GM18502 (cell line): ENCODE results near the gene KRTAP5-5.
"Not testable (repeated sequence)": the region's sequence is repeated elsewhere in the genome, so short reads cannot be mapped to it uniquely, and the experiment has no call there.

Source experiments
- ATAC-seq: cut with Tn5 transposase; IDR thresholded peaks from one replicate; pipeline ENCODE4 v1.9.1; 2021; ENCODE audit warnings: mild to moderate bottlenecking; ENCODE audit not compliant: unreplicated experiment, poor library complexity

The KRTAP5-5 gene

DNA sequence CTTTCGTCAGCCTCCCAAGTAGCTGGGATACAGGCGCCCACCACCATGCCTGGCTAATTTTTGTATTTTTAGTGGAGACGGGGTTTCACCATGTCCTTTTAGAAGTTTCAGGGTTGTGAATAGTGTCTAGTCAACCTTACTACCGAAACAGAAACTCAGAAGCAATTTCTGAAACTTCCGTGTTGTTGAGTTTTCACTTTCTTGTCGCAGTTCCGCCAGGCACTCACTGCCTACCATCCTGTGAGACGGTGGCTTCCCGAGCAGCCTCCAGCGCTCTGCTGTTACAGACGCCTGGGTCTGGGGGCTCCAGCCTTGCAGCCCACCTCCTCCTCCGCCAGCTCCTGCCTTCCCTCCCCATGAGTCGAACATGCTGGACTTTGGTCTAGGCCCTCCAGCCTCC, 23.7 kb upstream of the KRTAP5-5 start:
- peak; percentile 83 for ATAC-seq

DNA sequence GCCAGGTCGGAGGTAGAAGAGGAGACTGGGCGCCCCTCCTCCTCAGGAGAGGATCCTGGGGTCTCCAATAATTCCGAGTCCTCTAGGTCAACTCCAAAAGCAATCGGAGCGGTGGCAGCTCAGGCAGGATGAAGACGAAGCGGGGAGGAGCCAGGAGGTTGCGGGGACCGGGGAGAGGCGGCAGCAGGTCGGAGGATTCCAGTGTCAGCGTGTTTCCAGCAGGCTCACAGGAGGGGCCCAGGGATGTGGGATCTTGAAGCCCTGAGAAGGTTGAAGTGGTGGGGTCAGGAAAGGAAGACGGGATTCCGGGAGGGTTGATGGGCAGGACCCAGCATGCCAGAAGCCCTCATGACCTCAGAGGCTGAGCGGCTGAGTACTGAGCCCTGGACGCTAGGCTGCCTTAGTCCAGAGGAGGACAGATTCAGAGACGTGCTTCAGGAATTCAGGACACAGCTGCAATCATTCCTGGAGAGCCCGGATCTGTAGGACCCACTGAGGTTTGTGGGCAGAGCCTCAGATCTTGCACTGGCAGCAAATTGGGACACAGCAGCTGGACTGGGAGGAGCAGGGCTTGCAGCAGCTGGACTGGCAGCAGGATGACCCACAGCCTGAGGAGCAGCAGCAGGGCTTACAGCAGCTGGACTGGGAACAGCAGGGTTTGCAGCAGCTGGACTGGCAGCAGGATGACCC, 22.3 kb upstream of the KRTAP5-5 start:
- not testable (repeated sequence) for ATAC-seq

DNA sequence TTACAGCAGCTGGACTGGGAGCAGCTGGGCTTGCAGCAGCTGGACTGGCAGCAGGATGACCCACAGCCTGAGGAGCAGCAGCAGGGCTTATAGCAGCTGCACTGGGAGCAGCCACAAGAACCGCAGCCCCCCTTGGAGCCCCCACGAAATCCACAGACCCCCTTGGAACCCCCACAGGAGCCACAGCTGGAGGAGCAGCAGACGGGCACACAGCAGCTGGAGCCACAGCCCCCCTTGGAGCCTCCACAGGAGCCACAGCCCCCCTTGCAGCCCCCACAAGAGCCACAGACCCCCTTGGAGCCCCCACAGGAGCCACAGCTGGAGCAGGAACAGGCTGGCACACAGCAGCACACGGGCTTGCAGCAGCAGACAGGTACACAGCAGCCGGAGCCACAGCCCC, 21.7 kb upstream of the KRTAP5-5 start:
- ATAC-seq: not testable (repeated sequence)

DNA sequence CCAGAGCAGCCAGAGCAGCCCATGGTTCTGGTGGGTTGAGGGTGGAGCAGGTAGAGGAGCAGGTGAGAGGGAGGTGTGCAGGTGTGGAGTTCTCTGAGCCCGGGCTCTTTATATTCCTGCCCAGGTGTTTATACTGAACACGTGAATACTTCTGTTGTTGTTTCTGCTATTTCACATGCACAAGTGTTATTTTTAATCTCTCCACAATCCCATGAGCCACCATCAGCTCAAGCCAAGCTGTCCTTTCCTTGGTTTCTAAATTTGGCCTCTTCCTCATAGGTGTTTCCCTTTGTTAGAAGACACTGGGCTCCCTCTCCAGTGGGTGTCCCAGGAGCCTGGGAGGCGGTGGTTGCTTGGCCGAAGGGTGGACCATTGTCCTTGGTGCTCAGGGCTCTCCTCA, 21.2 kb upstream of the KRTAP5-5 start, which contains the start of gene KRTAP5-3:
KRTAP5-3 (minus strand) TSS at position 101 of the 400 bp plus-strand sequence; CDS start at position 23, 78 bp downstream.
- ATAC-seq: no peak

DNA sequence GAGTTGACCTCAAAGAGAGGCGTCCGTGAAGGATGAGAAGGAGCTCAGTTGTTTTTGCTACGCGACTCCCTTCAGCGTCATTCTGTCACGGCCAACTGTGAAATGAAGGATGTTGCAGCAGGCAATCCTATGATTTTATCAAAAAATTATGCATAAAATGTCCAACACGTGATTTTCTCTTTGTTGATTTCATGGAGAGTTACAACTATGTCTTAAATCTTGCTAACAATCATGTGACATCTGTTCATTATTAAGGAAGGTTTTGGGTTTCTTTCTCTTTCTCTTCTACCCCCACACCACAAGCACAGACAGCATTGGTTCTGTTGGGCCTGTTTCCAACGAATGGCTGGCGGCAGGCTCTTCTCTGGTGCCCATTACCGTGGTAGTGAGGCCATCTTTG, 11.3 kb upstream of the KRTAP5-5 start:
- ATAC-seq: no peak

DNA sequence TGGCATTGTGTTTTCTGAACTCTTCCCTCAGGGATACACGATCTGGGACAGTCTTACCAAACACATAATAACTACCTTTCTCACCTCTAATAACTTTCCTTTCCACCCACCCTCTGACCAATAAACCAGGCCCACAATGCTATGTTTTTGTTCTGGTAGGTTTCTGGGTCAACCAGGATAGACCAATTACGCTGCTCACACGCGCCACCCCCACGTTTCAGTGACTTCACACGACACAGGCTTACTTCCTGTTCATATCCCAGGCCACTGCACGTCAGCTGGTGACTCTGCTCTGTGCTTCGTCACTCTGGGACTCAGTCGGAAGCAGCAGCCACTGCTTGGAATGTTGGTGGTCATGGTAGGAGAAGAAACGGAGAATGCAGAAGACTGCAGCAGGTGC, 10.1 kb upstream of the KRTAP5-5 start:
- ATAC-seq: no peak

DNA sequence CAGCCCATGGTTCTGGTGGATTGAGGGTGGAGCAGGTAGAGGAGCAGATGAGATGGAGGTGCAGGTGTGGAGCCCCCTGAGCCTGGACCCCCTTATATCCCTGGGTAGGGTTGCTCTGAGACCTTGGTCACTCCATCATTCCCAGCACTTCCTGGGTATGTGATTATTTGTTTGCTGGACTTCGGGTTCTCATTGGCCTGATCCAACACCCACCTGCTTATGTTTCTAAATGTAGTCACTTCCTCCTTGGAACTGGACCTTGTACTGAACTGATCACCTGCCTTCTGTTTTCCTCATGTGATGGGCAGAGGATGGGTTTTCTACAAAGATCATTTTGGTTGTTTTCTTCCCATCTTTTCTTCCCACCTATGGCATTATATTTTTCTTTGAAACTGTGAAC, 7.5 kb upstream of the KRTAP5-5 start, which contains the start of gene KRTAP5-4:
KRTAP5-4 (minus strand) TSS at position 53 of the 400 bp plus-strand sequence; CDS start at position 8, 45 bp downstream.
- no peak for ATAC-seq

DNA sequence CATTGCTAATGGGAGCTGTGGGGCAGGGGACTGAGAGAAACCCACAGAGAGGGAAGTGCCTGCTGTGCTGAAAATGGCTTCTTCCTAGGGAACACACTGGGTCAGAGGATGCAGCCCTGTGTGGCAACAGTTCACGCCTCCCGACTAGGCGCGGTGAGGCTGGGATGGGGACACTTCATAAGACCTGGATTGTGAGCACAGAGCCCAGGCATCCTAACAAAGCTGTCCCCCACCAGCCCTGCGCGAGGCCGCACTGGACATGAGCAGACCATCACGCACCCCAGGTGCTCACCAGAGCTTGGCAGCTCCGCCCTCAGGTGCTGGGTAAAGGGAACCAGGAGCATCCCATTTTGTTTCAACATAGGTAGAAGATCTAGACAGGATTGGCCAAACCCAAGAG, 5.9 kb upstream of the KRTAP5-5 start:
- no peak for ATAC-seq

DNA sequence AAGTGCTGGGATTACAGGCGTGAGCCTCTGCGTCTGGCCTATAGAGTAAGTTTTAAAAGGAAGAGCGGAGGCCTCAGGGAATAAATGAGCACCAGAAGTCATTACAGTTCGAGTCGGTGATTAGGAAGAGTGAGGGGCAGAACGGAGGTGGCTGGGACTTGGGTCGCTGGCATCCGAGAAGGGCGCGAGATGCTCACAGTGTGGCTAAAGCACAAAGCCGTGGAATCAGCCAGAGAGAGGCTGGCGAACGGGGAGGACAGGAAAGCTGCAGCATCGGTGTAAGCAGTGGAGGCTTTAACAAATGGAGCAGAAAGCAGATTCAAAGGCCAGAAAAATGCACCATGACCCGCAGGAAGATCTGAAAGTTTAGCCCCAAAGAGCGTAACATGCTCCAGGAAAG, 5.0 kb upstream of the KRTAP5-5 start:
- no peak for ATAC-seq

DNA sequence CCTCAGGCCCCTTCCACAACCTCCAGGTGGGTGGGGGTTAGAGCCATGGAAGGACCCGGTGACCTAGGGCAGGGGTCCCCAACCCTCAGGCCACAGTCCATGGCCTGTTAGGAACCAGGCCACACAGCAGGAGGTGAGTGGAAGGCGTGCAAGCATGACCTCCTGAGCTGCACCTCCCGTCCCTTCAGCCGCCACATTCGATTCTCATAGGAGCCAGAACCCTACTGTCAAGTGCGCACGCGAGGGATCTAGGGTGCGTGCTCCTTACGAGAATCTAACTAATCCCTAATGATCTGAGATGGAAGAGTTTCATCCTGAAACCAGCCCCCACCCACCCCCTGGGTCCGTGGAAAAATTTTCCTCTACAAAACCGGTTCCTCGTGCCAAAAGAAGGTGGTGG, 4.0 kb upstream of the KRTAP5-5 start:
- ATAC-seq: no peak

DNA sequence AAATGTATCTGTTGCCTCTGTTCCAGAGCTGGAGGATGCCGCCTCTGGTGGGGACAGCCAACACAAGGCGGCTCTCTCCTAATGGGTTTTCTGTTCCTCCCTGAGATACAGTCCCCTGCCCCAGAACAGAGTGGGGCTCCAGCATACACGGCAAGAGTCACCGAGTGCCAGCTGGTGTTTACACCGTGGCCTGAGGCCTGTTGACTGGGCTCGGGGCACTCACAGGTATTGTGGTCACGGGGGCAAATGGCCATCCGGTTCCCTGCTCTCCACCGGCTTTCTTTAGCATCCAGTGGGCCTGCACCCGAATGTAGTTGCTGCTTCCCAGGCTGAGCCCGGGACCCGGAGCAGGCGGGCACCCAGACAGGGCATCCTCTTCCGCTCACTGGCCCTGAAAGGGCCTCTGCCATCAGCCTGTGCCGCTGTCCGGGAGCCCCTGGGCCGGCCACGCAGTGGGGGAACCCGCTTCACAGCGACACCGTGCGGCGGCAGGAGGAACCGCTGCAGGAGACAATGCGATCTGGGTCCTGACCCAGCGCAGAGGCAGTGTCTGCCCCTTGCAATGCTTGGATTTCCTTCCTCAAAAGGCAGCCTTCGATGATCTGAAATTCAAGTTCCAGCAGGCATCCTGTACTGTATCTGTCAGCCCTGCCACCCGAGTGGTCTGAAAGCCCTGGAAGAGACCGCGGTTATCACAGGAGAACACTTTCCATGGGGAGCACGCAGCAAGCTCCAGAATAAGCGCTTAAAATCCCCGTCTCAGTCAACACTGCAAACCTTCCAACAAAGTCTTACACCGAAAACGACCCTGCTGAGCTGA, 859 bp upstream of the KRTAP5-5 start:
- ATAC-seq: no peak

DNA sequence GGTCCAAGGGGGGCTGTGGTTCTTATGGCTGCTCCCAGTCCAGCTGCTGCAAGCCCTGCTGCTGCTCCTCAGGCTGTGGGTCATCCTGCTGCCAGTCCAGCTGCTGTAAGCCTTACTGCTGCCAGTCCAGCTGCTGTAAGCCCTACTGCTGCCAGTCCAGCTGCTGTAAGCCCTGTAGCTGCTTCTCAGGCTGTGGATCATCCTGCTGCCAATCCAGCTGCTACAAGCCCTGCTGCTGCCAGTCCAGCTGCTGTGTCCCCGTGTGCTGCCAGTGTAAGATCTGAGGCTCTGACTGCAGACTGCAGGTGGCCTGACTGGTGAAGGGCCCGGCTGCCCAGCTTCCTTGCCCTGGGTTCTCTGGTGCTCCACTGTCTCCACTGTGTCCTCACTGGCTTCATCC, 696 bp downstream of the KRTAP5-5 start:
- ATAC-seq: no peak

DNA sequence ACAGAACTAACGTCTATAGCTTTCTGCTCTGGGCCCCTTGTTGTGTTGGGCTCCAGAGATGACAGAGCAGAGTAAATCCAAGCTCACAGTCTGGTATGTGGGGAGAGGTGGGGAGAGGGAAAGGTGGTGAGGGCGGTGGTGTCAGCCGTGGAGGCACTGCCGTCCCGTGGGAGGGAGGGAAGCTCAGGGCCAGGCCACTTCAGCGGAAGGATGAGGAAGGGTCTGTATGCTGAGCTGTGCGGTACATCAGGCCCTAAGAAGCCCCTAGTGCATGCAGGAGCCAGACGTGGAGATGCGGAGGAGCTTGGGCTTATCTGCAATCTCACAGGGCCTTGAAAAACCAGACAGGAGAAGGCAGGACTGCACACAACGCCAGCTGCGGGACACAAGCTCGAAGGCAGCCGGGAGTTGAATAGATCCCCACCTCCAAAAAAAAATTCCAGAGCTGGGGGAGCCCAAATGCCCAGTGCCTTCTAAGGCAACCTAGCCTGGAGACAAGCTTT, 1.5 kb downstream of the KRTAP5-5 start:
- ATAC-seq: no peak

DNA sequence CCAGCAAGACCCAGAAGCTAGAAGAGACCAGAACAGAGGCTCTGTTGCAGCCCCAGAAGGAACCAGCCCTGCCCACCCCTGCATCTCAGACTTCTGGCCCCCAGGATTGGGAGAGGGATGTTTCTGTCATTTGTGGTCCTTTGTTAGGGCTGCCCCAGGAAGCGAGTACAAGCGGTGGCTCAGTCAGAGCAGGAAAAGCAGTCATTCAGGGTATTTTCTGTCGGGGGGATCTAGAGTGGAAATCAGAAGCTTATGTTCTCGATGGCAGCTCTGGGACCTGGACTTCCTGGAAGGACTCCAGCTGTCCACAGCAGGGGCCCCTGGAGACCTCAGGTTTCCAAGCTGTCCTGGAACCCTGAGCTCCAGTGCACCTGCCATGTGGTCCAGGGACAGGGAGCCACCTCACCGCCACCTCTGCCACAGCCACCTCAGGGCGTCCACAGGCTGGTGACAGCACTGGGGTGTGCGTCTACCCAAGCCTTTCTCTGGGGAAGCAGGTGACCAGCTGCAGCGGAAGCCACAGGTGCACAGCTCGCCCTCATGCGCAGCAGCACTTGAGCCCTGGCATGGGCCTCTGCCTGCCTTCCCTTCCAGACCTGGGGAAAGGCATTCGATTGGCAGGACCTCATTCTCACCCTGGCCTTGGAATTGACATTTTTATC, 2.6 kb downstream of the KRTAP5-5 start:
- no peak for ATAC-seq

DNA sequence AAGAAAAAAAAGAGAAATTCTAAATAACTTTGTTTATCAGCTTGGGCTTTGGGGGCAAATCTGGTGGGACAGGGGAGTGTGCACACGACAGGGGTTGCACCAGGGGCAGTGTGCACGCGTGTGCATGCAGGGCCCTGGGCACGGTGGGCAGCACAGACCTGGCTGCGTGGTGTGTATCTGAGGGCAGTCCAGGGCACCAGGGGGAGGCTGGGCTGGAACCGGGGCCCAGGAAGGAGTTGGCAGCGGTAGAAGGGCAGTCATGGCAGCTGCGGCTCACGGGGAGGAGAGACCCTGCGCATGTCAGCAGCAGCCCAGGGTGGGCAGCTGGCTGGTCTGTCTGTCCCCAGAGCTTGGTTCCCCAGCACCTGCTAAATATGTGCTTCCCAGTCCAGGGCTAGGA, 4.3 kb downstream of the KRTAP5-5 start:
- no peak for ATAC-seq

DNA sequence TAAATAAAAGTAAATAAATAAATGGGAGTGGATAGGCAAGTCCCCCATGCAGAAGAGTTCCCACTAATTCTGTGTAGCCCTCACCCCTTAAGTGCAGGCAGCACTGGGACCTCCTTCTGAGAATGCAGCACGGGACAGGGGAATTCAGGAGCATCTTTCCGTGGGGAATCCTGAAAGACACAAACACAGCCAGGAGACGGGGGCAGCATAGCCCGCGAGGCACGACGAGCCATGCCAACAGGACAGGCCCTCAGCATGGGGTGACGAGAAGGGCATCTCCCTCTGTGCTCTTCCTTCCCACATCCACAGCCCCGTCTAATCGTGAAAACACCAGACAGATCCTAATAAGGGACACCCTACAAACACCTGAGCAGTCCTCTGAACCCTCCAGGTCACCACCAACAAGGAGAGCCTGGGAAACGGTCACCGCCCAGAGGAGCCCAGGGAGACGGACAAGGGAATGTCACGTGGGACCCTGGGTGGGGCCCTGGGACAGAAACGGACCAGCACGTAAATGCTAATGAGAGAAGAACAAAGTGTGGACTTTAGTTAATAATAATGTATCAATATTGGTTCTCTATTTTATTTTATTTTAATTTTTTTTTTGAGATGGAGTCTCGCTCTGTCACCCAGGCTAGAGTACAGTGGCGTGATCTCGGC, 6.8 kb downstream of the KRTAP5-5 start:
- no peak for ATAC-seq

DNA sequence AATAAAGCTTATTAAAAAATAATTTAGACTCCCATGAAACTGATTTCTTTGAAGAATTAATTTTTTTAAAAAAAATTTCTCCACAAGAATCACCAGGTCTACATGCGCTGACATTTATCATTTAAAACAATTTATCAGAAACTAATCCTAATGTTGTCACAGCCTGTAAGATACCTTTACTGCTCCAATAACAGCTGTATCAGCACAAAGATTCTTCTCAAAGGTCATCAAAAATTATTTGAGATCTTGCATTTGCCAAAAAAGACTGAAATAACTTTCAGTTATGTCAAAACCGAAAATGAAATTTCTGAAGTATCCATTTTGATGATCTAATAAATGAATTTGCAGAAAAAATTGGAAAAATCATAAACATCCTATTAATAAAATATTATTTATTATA, 8.1 kb downstream of the KRTAP5-5 start:
- ATAC-seq: no peak

DNA sequence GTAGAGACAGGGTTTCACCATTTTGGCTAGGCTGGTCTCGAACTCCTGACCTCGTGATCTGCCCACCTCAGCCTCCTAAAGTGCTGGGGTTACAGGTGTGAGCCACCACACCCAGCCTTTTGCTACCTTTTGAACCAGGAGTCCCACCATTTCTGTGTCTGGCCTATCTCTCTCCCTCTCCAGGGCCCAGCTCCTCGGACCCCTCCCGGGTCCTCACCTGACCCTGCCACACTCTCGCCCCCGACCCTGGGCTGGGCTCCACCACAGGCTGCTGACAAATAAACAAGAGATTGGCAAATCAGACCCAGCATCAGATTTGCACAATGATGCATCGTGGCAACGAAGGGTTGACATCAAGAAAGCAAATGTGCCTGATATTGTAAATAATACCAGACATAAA, 8.8 kb downstream of the KRTAP5-5 start:
- no peak for ATAC-seq

DNA sequence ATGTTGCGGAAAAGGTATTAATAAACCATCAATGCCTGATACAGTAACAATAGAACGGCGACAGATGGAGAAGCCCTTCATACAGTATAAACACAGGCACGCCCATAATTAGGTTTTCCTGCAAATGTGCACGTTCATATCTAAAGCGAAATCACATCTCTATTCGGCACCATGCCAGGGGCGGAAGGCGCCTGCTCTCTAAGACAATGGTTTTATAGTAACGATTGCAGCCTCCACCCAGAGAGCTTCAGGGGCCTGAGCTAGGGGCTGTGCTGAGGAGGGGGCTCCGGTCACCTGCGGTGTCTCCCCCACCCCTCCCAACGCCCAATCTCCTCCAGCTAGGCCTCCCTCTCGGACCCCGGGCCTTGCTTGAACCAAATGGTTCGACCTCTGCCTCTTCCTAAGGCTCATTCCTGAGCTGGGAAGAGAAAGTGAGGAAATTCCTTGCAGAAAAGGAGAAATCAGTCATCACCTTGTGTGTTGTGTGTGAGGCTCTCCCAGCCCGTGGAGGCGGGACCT, 9.6 kb downstream of the KRTAP5-5 start:
- ATAC-seq: no peak

DNA sequence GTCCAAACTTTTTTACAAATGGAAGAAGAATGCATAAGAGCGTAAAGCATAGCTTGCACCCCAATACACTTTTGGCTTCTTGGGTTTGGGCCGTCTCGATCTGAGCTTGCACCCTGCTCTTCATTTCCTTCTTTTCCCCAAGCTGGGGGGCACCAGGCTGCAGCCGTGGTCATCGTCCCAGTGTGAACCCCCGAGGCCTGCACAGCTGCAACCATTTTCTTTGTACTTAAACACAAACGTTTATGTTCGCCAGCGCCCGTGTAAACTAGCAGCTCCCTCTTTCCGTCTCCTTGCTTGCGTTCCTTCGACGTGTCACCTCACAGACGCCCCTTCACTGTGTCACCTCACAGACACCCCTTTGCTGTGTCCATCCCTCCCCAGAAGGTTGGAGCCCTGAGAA, 10.1 kb downstream of the KRTAP5-5 start:
- no peak for ATAC-seq
